Mesenchymal stem cell (in vitro differentiated cells and primary cell): ENCODE results near the gene FRY.

ENCODE experiments used
- DNase-seq: peaks from one replicate; pipeline ENCODE4 v3.0.0-alpha.2; 2013
- H2AFZ ChIP-seq: one replicate; pipeline ENCODE4 v1.6.1; 2013; ENCODE audit warnings: low read depth, mild to moderate bottlenecking, control low read depth, inconsistent platforms, low read length, moderate library complexity
- H2AK5ac ChIP-seq: 2 replicates; pipeline ENCODE4 v1.6.1; 2013; ENCODE audit warnings: low read length, moderate library complexity, mild to moderate bottlenecking, inconsistent platforms; ENCODE audit not compliant: severe bottlenecking
- H2BK120ac ChIP-seq: one replicate; pipeline ENCODE4 v1.6.1; 2013; ENCODE audit warnings: low read depth, mild to moderate bottlenecking, inconsistent platforms, low read length, moderate library complexity
- H2BK12ac ChIP-seq, 2 experiments: one replicate each; pipeline ENCODE4 v1.6.1; 2013; ENCODE audit warnings: inconsistent platforms in 2 of 2, low read length in 2 of 2, mild to moderate bottlenecking in 2 of 2, moderate library complexity in 2 of 2, control low read depth in 1 of 2
- H2BK15ac ChIP-seq: one replicate; pipeline ENCODE4 v1.6.1; 2013; ENCODE audit warnings: mild to moderate bottlenecking, low read depth, inconsistent platforms; ENCODE audit not compliant: poor library complexity, severe bottlenecking
- H2BK5ac ChIP-seq: 2 replicates; pipeline ENCODE4 v1.6.1; 2013; ENCODE audit warnings: low read depth, mild to moderate bottlenecking, low read length, control low read depth, inconsistent platforms; ENCODE audit not compliant: poor library complexity, severe bottlenecking
- H3K14ac ChIP-seq, 2 experiments: one replicate each; pipeline ENCODE4 v1.6.1; 2013; ENCODE audit warnings: inconsistent platforms in 2 of 2, low read length in 2 of 2, control low read depth in 1 of 2, mild to moderate bottlenecking in 1 of 2, moderate library complexity in 1 of 2
- H3K18ac ChIP-seq, 2 experiments: one replicate each; pipeline ENCODE4 v1.6.1; 2013; ENCODE audit warnings: inconsistent platforms in 2 of 2, low read length in 2 of 2, control low read depth in 1 of 2, low read depth in 1 of 2, mild to moderate bottlenecking in 1 of 2
- H3K23ac ChIP-seq, 2 experiments: one replicate each; pipeline ENCODE4 v1.6.1; 2013; ENCODE audit warnings: inconsistent platforms in 2 of 2, low read length in 2 of 2, mild to moderate bottlenecking in 2 of 2, moderate library complexity in 2 of 2, control low read depth in 1 of 2
- H3K27ac ChIP-seq: 2 replicates; pipeline ENCODE4 v1.5.1; 2013; ENCODE audit warnings: mild to moderate bottlenecking, moderate library complexity, low read length, control low read depth, inconsistent platforms; ENCODE audit not compliant: poor library complexity, severe bottlenecking
- H3K27me3 ChIP-seq, 2 experiments: 2 replicates each; pipeline versions ENCODE4 v1.6.1 to v1.7.0; 2013; ENCODE audit warnings: low read length in 2 of 2, mild to moderate bottlenecking in 2 of 2, moderate library complexity in 2 of 2, control low read depth in 1 of 2, inconsistent platforms in 1 of 2; ENCODE audit not compliant: control insufficient read depth in 1 of 2, insufficient read depth in 1 of 2
- H3K36me3 ChIP-seq, 2 experiments: 2 replicates each; pipeline versions ENCODE4 v1.6.1 to v1.7.0; 2013; ENCODE audit warnings: low read length in 2 of 2, control low read depth in 1 of 2, inconsistent platforms in 1 of 2, low read depth in 1 of 2, mild to moderate bottlenecking in 1 of 2; ENCODE audit not compliant: insufficient read depth in 2 of 2, control insufficient read depth in 1 of 2
- H3K4ac ChIP-seq, 2 experiments: one replicate each; pipeline ENCODE4 v1.6.1; 2013; ENCODE audit warnings: inconsistent platforms in 2 of 2, low read length in 2 of 2, mild to moderate bottlenecking in 2 of 2, moderate library complexity in 2 of 2, control low read depth in 1 of 2, low read depth in 1 of 2
- H3K4me1 ChIP-seq: 2 replicates; pipeline ENCODE4 v1.6.1; 2013; ENCODE audit warnings: low read depth, low read length, control low read depth; ENCODE audit not compliant: control insufficient read depth, insufficient read depth
- H3K4me2 ChIP-seq: 2 replicates; pipeline ENCODE4 v1.6.1; 2013; ENCODE audit warnings: low read length, mild to moderate bottlenecking, inconsistent platforms; ENCODE audit not compliant: poor library complexity, severe bottlenecking
- H3K4me3 ChIP-seq, 2 experiments: 2 replicates each; pipeline versions ENCODE4 v1.5.1 to v1.7.0; 2013; ENCODE audit warnings: low read length in 2 of 2, mild to moderate bottlenecking in 2 of 2, control low read depth in 1 of 2, low read depth in 1 of 2; ENCODE audit not compliant: insufficient read depth in 1 of 2
- H3K79me1 ChIP-seq: replicated peaks from 2 replicates; pipeline ENCODE4 v1.6.1; 2013; ENCODE audit warnings: mild to moderate bottlenecking, control low read depth, low read length, inconsistent platforms; ENCODE audit not compliant: poor library complexity, severe bottlenecking
- H3K9ac ChIP-seq: 2 replicates; pipeline ENCODE4 v1.7.0; 2013; ENCODE audit warnings: mild to moderate bottlenecking, low read length, moderate library complexity
- H3K9me3 ChIP-seq: 2 replicates; pipeline ENCODE4 v1.7.0; 2013; ENCODE audit warnings: mild to moderate bottlenecking, low read length; ENCODE audit not compliant: control insufficient read depth
- H4K8ac ChIP-seq: one replicate; pipeline ENCODE4 v1.6.1; 2013; ENCODE audit warnings: inconsistent platforms, mild to moderate bottlenecking, low read length, moderate library complexity
- H4K91ac ChIP-seq: one replicate; pipeline ENCODE4 v1.6.1; 2013; ENCODE audit warnings: mild to moderate bottlenecking, low read length, inconsistent platforms
- WGBS: methylation state at CpG from one replicate; pipeline ENCODE4 v1.1.7; 2013; ENCODE audit warnings: mixed read lengths; 5-methylcytosine and 5-hydroxymethylcytosine counted together

The FRY gene

GRCh38 chr13:32165796-32166195 is 134.2 kb downstream of the FRY start:
- Histone ChIP-seq H3K4me3 (no peak overlapping the region), H3K18ac (peak overlapping the region in 1 of 2 experiments; percentile 75), H3K23ac (peak overlapping the region in 1 of 2 experiments; percentile 9), H3K4me1 (peaks cover 4% of the 10 kb centered on the region), H2BK120ac (no peak overlapping the region), H3K79me1 (no peaks in the 10 kb centered on the region), H3K27ac (no peak overlapping the region), H3K4ac (no peak overlapping the region), H2BK12ac (peak overlapping the region in 1 of 2 experiments; percentile 59), H2BK15ac (no peak overlapping the region), H4K91ac (peak overlapping the region; percentile 79), H2AK5ac (no peak overlapping the region), H2BK5ac (no peak overlapping the region), H2AFZ (no peak overlapping the region), H3K36me3 (peaks cover 0 to 4% of the 10 kb centered on the region in 2 experiments), H3K9me3 (no peaks in the 10 kb centered on the region), H3K14ac (peak overlapping the region in 1 of 2 experiments; percentile 90), H3K9ac (peak overlapping the region; percentile 9), H4K8ac (no peak overlapping the region), H3K4me2 (no peak overlapping the region), H3K27me3 (no peaks in the 10 kb centered on the region)
- 95% methylated on average over 5 of the region's 5 CpGs for WGBS
- no peak for DNase-seq

GRCh38 chr13:32168131-32168530 is 136.6 kb downstream of the FRY start:
- Histone ChIP-seq H2BK5ac (no peak overlapping the region), H3K9me3 (no peaks in the 10 kb centered on the region), H3K4me2 (no peak overlapping the region), H4K91ac (no peak overlapping the region), H3K9ac (no peak overlapping the region), H3K27ac (no peak overlapping the region), H4K8ac (no peak overlapping the region), H3K4me3 (no peak overlapping the region), H3K27me3 (no peaks in the 10 kb centered on the region), H3K4me1 (peaks cover 4% of the 10 kb centered on the region), H3K4ac (no peak overlapping the region), H2AK5ac (no peak overlapping the region), H2AFZ (no peak overlapping the region), H3K36me3 (no peaks in the 10 kb centered on the region), H3K18ac (no peak overlapping the region), H2BK120ac (no peak overlapping the region), H3K14ac (no peak overlapping the region), H3K23ac (no peak overlapping the region), H2BK15ac (no peak overlapping the region), H3K79me1 (no peaks in the 10 kb centered on the region), H2BK12ac (no peak overlapping the region)
- DNase-seq: no peak
- WGBS: 82% methylated on average over 1 of the region's 1 CpG

GRCh38 chr13:32170841-32171240 is 139.3 kb downstream of the FRY start:
- Histone ChIP-seq H3K9me3 (no peaks in the 10 kb centered on the region), H3K27ac (no peak overlapping the region), H3K27me3 (no peaks in the 10 kb centered on the region), H4K91ac (no peak overlapping the region), H3K9ac (no peak overlapping the region), H3K18ac (no peak overlapping the region), H2AK5ac (no peak overlapping the region), H3K4me3 (no peak overlapping the region), H3K14ac (no peak overlapping the region), H4K8ac (no peak overlapping the region), H2AFZ (no peak overlapping the region), H3K23ac (no peak overlapping the region), H3K4ac (no peak overlapping the region), H2BK12ac (no peak overlapping the region), H2BK15ac (no peak overlapping the region), H3K79me1 (no peaks in the 10 kb centered on the region), H2BK5ac (no peak overlapping the region), H3K4me1 (peaks cover 3% of the 10 kb centered on the region), H3K4me2 (no peak overlapping the region), H2BK120ac (no peak overlapping the region), H3K36me3 (no peaks in the 10 kb centered on the region)
- 92% methylated on average over 3 of the region's 4 CpGs for WGBS
- no peak for DNase-seq

- Histone ChIP-seq H4K91ac (no peak overlapping the region), H3K14ac (no peak overlapping the region), H3K36me3 (peaks cover 0 to 2% of the 10 kb centered on the region in 2 experiments), H2AK5ac (no peak overlapping the region), H2AFZ (no peak overlapping the region), H2BK120ac (no peak overlapping the region), H3K4me3 (no peak overlapping the region), H4K8ac (no peak overlapping the region), H3K27ac (no peak overlapping the region), H3K9me3 (no peaks in the 10 kb centered on the region), H3K9ac (no peak overlapping the region), H2BK15ac (no peak overlapping the region), H3K4me2 (no peak overlapping the region), H3K18ac (no peak overlapping the region), H3K23ac (no peak overlapping the region), H3K4me1 (peaks cover 2% of the 10 kb centered on the region), H2BK12ac (no peak overlapping the region), H2BK5ac (no peak overlapping the region), H3K27me3 (no peaks in the 10 kb centered on the region), H3K79me1 (no peaks in the 10 kb centered on the region), H3K4ac (no peak overlapping the region)
- 90% methylated on average over 1 of the region's 1 CpG for WGBS
- DNase-seq: no peak
Measured at GRCh38 chr13:32173881-32174280, 142.3 kb downstream of the FRY start.
